Peyer's patch (tissue), 4 donors: Measurements from ENCODE around the gene RASGRF2. TPM values are rescaled to one million over a fixed set of nuclear protein-coding genes. Genes with fewer than 3 reads are reported as not detected.

ENCODE experiments used
- DNase-seq, 3 donors: peaks; one replicate each; pipeline ENCODE4 v3.0.0-alpha.2; 2017 to 2019
- H3K27ac ChIP-seq, 4 donors: fragments of 200-600 bp; sonication (generic); one replicate each; pipeline ENCODE4 v1.5.1; 2016 to 2019
- H3K27me3 ChIP-seq, 2 donors: fragments of 200-600 bp; sonication (generic); one replicate each; pipeline ENCODE4 v1.5.1; 2019
- H3K36me3 ChIP-seq, 3 donors: fragments of 200-600 bp; sonication (generic); one replicate each; pipeline ENCODE4 v1.5.1; 2016 to 2019
- H3K4me1 ChIP-seq, 4 donors: fragments of 200-600 bp; sonication (generic); one replicate each; pipeline ENCODE4 v1.5.1; 2016 to 2019
- H3K4me3 ChIP-seq, 4 donors: fragments of 200-600 bp; sonication (generic); 1 replicate in 3 of 4; 2 replicates in 1 of 4; pipeline ENCODE4 v1.5.1; 2016 to 2019; ENCODE audit warnings: mild to moderate bottlenecking in 1 of 4
- H3K9me3 ChIP-seq, 4 donors: fragments of 200-600 bp; sonication (generic); one replicate each; pipeline ENCODE4 v1.5.1; 2016 to 2019; ENCODE audit warnings: mild to moderate bottlenecking in 1 of 4
- POLR2A ChIP-seq, 2 donors: fragments of 450-650 bp; IDR thresholded peaks; one replicate each; pipeline ENCODE4 v1.5.1; 2017; ENCODE audit warnings: antibody characterized with exemption in 2 of 2, mild to moderate bottlenecking in 2 of 2, moderate library complexity in 2 of 2
- total RNA-seq, 4 donors: library from RNA; depleted of rRNA; stranded (reverse); fragments of >200 nt; gene quantifications; one replicate each; pipeline ENCODE4 v1.1.0, GENCODE V29; 2016
- TF ChIP-seq, protein P1 (sequence below), 6 experiments: fragments of 450-650 bp in 4 of 6; fragments of 200-600 bp in 2 of 6; sonication (generic) in 1 of 6; IDR thresholded peaks; one replicate each; pipeline ENCODE4 v1.5.1; 2017 to 2019; ENCODE audit warnings: antibody characterized with exemption in 6 of 6, mild to moderate bottlenecking in 3 of 6, moderate library complexity in 1 of 6

RASGRF2 gene
- total RNA-seq, 4 donors from 2014 or later = 6.0 to 17.3 (median 8.7) TPM

DNA sequence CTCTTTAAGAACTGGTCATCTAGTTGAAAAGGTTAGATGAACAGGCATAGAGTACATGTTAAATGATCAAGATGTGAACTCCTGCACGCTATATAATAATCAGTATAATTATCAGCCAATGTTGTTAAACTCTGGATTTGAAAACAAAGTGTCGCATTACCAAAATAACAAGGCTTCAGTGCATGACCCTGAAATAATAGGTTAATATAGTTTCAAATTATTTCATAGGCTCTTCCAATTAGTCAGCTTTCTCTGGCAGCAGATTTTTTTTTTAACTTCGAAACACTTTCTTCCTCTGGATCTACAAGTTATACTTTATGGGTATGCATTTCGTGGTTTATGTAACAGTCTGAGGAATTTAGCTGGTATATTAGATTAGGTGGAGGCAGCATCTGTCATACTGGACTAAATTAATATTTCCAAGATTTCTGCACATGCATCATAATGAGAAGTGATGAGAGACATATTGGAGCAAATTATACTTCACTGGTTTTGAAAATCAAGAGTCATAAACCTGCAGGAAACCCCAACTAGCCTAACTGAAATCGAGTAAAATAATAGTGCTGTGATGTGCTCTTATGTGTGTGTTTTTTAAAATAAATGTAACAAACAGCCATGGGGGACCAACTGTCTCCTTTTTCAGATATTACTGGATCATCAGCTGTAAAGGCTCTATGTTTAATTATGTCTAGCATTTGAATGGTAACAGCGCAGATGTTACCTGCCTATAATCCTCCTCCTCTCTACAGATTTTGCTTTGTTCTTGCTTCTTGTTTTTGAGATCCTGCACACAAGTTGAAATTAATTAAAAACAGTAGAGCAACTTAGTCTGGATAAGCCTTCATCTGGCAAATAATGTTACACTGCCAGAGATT, 187.1 kb downstream of the RASGRF2 start:
- H3K27me3 ChIP-seq = no peaks in the 10 kb centered on the region
- H3K4me3 ChIP-seq = no peak overlapping the region
- no peaks in the 10 kb centered on the region for H3K36me3 ChIP-seq
- TF ChIP-seq, protein P1, sequence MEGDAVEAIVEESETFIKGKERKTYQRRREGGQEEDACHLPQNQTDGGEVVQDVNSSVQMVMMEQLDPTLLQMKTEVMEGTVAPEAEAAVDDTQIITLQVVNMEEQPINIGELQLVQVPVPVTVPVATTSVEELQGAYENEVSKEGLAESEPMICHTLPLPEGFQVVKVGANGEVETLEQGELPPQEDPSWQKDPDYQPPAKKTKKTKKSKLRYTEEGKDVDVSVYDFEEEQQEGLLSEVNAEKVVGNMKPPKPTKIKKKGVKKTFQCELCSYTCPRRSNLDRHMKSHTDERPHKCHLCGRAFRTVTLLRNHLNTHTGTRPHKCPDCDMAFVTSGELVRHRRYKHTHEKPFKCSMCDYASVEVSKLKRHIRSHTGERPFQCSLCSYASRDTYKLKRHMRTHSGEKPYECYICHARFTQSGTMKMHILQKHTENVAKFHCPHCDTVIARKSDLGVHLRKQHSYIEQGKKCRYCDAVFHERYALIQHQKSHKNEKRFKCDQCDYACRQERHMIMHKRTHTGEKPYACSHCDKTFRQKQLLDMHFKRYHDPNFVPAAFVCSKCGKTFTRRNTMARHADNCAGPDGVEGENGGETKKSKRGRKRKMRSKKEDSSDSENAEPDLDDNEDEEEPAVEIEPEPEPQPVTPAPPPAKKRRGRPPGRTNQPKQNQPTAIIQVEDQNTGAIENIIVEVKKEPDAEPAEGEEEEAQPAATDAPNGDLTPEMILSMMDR (IDR thresholded peaks at IDR 0.05) = no peak
- no peak for TF ChIP-seq POLR2A (IDR thresholded peaks at IDR 0.05)
- H3K9me3 ChIP-seq = no peaks in the 10 kb centered on the region
- no peak for DNase-seq
- no peak overlapping the region for H3K27ac ChIP-seq
- no peaks in the 10 kb centered on the region for H3K4me1 ChIP-seq

DNA sequence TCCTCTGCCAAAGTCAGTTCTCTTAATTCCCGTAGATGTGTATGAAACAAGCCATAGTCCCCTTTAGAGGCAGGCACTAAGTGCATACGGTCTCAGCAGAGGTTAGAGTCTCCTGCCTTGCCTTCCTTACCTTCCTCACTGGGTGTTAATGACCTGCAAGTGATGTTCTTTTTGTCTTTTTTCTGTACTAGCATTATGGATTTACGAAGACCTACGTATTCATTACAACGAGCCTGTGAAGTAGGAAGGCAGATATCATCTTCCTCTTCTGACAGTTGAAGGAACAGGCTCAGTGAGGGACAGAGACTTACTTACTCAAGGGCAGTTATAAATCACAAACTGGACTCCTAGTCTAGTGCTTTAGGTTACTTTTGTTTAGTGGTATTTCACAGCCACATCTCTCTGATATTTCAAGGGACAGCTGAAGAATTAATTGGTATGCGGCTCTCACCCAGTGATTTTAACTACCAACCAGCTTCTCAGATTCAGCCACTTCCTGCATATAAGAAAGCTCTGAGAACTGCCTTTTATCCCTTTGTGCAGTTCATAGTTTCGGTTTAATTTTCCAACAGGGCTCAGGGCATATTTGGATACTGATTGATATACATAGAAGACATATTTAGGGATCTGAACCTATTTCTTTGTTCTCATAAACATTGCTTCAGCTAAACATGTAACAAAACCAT, 187.9 kb downstream of the RASGRF2 start:
- H3K27me3 ChIP-seq = no peaks in the 10 kb centered on the region
- no peaks in the 10 kb centered on the region for H3K4me1 ChIP-seq
- no peaks in the 10 kb centered on the region for H3K9me3 ChIP-seq
- H3K4me3 ChIP-seq = no peak overlapping the region
- no peaks in the 10 kb centered on the region for H3K36me3 ChIP-seq
- H3K27ac ChIP-seq = no peak overlapping the region
- TF ChIP-seq, protein P1 (IDR thresholded peaks at IDR 0.05) = no peak
- no peak for TF ChIP-seq POLR2A (IDR thresholded peaks at IDR 0.05)
- DNase-seq = no peak

DNA sequence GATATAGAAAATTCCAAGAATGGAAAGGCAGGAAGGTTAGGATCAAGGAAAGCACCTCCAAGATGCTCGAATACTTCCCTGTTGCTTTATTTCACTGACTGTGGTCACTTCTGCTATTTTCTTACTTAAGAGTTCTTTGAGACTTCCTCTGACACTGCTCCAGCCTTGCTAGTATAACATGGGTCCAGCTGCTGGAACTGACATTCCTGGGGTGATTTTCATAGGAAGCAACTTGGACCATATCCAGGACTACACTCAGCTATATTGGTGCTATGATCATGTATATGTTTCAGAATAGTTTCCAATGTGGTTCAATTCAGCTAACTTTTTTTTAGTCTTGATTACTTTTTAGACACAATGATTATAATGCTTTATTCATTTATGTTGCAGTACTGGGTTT, 191.4 kb downstream of the RASGRF2 start:
- H3K4me1 ChIP-seq = no peaks in the 10 kb centered on the region
- H3K9me3 ChIP-seq = no peaks in the 10 kb centered on the region
- no peak overlapping the region for H3K27ac ChIP-seq
- no peaks in the 10 kb centered on the region for H3K27me3 ChIP-seq
- H3K4me3 ChIP-seq = no peak overlapping the region
- TF ChIP-seq, protein P1 (IDR thresholded peaks at IDR 0.05) = no peak
- DNase-seq = no peak
- H3K36me3 ChIP-seq = no peaks in the 10 kb centered on the region

DNA sequence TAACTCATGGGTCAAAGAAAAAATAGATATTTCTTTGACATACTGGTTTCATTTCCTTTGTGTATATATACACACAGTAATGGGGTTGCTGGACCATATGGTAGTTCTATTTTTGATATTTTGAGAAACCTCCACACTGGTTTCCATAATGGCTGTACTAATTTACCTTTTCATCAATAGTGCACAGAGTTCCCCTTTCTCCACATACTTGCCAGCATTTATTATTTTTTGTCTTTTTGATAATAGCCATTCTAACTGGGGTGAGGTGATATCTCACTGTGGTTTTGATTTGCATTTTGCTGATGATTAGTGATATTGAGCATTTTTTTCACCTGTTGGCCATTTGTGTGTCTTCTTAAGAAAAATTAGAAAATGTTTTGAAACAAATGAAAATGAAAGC, 194.6 kb downstream of the RASGRF2 start:
- Histone ChIP-seq H3K27me3 (no peaks in the 10 kb centered on the region), H3K4me1 (no peaks in the 10 kb centered on the region), H3K9me3 (no peaks in the 10 kb centered on the region), H3K36me3 (no peaks in the 10 kb centered on the region), H3K4me3 (no peak overlapping the region), H3K27ac (no peak overlapping the region)
- TF ChIP-seq, protein P1 (IDR thresholded peaks at IDR 0.05) = no peak
- TF ChIP-seq POLR2A (IDR thresholded peaks at IDR 0.05) = no peak
- no peak for DNase-seq

DNA sequence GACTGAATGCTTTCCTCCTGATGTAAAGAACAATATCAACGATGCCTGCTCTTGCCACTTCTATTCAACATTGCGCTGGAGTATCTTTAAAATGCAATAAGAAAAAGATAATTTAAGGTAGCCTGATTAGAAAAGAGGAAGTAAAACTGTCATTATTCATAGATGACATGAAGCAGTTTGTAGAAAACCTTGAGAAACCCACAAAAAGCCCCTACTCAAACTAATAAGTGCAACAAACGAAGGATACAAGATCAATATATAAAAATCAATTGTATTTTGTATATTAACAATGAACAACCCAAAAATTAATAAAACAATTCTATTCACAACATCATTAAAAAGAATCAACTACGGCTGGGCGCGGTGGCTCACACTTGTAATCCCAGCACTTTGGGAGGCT, 196.6 kb downstream of the RASGRF2 start:
- Histone ChIP-seq H3K4me3 (no peak overlapping the region), H3K9me3 (no peaks in the 10 kb centered on the region), H3K4me1 (no peaks in the 10 kb centered on the region), H3K36me3 (no peaks in the 10 kb centered on the region), H3K27ac (no peak overlapping the region), H3K27me3 (no peaks in the 10 kb centered on the region)
- TF ChIP-seq, protein P1 (IDR thresholded peaks at IDR 0.05) = no peak
- no peak for TF ChIP-seq POLR2A (IDR thresholded peaks at IDR 0.05)
- no peak for DNase-seq
